Head of caudate nucleus (tissue), 42 donors: ENCODE data around the gene DUS1L.
A peak's percentile ranks its signal among the peaks of the same experiment; 100 is the strongest.

Source experiments
- DNase-seq, 42 donors: peaks; one replicate each; pipeline versions ENCODE4 v3.0.0 to v3.0.0-alpha.2; 2020 to 2021; ENCODE audit warnings: mixed read lengths in 7 of 42
- intact Hi-C: fragments of 100-400 bp; cut with DNase I; formaldehyde crosslinking; loops from one replicate; pipeline ENCODE4 v1.15.0; 2022

Gene DUS1L

DNA sequence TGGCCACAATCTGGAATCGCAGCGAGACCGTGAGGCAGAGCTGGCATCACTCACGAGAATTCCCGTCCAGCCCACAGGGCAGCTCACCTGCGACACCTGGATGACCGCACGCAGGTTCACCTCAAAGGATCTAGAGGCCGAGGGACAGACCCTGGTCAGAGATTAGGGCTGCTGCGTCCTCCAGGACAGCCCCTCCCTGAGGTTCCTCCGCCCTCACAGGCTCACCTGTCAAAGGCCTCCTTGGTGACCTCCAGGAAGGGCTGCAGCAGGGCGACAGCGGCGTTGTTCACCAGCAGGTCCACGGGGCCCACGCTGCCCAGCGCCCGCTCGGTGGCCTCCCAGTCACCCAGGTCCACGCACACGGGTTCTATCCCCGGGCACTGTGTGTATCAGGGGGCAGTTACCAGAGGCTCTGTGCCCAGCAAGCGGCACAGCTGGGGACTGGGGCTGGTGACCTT is 28.9 kb downstream of the DUS1L start:
- no peak for DNase-seq
- intact Hi-C loops = no loop called here

DNA sequence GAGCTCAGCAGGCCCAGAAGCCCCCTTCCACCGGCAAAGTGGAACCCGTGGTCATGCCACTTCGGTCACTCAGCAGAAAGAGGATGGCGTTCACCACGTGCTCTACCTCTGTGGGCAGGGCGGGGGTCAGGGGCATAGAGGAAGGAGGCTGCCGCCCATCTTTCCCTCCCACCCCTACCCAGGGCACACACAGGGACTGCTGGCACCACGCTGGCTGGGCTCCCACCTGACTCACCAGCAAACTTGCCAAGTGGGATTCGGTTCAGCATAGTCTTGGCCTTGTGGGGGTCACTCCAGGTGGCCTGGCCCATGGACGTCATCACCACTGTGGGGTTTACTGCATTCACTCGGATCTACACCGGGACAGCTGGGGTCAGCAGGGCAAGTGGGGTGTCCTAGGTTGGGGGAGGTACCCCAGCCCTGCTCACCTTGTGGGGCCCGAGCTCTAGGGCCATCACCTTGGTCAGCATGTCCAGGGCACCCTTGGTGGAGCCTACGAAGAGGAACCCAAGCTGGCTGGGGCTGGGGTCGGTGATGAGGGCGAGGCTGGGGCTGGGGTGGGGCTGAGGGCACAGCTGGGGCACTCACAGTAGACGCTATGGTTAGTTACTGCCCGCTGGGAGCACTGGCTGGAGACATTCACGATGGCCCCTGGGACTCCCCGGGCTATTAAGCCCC is 29.5 kb downstream of the DUS1L start:
- intact Hi-C loops = no loop called here
- no peak for DNase-seq

DNA sequence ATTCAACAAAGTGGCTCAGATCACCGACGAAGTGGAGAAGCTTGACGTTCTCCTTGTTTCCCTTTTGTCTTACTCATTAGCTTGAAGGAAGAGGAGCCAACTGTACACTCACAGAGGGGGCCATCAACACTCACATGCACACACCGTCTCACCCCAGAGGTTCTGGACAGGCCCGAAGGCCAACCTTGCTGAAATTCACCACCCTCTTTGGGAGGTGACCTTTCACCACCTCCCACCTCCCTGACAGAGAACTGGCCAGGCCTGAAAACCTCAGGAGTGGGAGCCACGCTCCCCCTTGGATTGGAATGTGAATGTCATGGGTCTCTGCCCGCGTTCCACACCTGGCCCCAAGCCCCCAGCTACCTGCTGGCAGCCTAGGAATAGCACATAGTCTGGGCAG is 30.1 kb downstream of the DUS1L start:
- no peak for DNase-seq
- intact Hi-C loops = no loop called here

DNA sequence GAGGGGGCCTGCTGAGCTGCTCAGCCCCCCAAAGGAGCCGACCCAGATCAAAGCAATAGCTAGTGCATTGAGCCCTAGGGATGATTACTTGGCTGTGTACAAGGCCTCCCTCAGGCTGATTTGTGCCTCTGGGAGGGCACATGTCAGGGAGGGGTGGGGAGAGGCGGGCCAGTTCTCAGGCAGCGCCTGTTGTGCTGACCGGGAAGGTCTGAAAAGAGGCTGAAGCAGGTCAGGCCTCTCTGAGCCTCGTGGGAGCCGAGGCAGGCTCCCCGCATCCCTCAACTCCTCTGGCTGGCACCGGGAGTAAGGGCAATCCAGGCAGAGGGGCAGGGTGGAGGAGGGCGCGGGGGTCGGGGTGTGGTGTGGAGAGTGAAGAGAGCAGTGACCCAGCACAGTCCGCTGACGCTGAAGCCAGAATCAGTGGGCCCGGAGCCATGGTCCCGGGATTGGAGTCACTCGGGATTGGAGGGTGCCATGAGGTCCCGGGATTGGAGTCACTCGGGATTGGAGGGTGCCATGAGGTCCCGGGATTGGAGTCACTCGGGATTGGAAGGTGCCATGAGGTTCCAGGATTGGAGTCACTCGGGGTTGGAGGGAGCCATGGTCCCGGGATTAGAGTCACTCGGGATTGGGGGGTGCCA is 31.1 kb downstream of the DUS1L start:
- intact Hi-C loops = no loop called here

DNA sequence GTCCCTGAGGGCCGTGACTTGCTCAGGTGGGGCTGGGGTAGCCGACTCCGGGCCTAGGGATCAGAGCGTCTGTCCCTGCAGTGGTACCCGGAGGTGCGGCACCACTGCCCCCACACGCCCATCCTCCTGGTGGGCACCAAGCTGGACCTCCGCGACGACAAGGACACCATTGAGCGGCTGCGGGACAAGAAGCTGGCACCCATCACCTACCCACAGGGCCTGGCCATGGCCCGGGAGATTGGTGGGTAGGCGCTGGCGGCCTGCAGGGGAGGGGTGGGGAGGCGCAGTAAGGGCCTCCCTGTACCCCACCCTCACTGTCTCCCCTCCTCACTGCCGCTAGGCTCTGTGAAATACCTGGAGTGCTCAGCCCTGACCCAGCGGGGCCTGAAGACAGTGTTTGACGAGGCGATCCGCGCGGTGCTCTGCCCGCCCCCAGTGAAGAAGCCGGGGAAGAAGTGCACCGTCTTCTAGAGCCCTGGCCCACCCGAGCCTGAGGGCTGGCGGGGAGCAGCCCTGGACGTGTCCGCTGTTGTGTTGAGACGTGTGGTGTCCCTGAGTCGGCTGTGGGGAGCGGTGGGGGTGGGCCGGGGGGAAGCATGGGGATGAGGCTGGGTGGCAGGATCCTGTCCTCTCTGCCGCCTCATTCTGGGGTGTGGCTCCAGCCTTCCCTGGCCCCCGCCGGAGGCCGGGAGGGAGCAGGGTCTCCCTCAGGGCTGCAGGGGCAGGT is 32.1 kb downstream of the DUS1L start:
- intact Hi-C loops = no loop called here
- DNase-seq = no peak

More for the DNA sequence above, 31.1 kb downstream of the DUS1L start:
- DNase-seq = no peak

DNA sequence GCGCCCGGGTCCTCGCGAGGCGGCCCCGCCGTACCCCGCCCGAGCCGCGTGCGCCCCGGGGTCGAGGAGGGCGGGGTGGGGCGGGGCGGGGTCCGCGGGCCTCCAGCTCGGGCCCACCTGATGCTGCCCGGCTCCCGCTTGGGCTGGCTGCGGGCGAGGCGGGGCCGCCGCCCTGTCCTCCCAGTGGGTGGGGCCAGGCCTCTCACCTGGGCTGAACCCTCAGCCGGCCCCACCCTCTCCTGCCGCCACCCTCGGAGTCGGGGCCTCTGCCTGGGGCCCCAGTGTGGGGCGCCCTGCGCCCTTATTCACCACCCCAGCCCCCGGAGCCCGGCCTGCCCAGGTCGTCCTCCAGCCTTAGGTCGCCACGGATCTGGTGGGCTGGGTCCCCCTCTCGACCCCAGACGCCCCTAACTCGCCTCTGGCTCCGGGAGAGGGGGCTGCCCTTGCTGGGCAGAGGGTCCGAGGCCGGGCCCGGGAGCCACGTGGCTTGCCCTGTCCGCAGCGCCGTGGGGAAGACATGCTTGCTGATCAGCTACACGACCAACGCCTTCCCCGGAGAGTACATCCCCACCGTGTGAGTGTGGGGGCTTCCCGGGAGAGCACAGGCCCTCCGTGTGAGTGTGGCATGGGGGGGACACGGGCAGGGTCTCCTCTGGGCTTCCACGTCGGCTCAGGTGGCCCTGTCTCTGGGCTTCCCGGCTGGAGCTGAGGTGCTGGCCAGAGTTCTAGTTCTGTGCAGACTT is 33.5 kb downstream of the DUS1L start:
- intact Hi-C loops = no loop called here
- DNase-seq = no peak

DNA sequence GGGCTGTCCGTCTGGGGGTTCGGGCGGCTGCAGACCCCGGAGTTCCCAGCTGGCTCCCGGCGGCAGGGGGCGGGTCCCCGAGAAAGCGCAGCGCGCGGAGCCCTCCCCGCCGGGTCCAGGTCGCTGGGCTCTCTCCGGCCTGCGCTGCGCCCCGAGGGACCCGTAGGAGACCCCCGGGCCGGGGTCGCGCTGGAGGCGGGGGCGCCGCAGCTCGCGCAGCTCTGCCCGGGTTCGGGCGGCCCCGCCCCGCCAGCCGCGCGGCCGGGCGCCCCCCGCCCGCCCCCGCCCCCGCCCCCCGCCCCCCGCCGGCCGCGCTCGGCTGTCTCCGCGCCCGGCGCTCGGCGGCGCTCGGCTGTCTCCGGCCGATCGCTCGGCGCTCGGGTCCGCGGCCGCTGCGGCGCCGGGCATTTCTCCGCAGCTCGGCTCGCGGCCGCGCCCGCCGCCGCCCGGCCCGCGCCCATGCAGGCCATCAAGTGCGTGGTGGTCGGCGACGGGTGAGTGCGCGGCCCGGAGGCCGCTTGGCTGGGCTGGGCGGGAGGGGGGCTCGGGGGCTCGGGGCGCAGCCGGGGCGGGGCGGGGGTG is 34.2 kb downstream of the DUS1L start, which contains the start of gene RAC3:
TSS of gene RAC3 (plus strand) at position 376 of the 582 bp plus-strand sequence. CDS start at position 460, 84 bp downstream.
- no peak for DNase-seq
- intact Hi-C loops = no loop called here

DNA sequence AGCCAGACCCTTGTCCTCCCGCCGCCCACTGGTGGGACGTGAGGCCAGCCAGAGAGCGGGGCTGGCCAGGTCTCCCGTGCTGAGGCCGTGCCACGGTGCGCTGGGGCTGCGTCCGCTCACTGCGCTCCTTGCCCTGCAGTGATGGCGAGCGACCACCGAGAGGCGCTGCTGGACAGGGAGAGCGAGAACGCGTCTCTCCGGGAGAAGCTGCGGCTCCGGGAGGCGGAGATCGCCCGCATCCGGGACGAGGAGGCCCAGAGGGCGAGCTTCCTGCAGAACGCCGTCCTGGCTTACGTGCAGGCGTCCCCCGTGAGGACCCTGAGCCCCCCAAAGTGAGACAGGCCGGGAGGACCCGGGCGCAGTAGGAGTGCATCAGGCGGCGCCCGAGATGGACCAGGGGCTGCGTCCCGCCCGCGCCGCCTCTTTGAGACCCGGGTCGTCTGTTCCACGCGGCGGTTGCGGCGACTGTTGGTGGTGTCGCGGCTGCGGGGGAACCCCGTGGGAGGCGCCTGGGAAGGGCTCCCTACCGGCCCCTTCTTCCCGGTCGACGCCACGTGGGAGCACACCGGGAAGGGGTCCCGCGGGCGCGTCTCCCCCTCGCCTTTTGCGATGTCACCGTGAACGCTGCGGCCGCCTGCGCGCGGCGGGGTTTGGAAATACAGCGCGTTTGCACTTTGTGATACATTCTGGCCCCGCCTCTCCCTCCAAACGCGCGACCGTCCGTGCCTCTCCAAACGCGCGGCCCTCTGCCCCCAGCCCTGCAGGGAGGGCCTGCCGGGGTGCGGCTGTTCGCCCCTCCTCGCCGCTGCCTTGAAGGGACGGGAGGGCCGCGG is 34.9 kb downstream of the DUS1L start:
- intact Hi-C loops = loop anchor here (1.0 kb wide), 1 partner anchor 124 kb away; no protein-coding TSS in a partner anchor
- peak; percentile 48 to 92 (median 84) for DNase-seq

DNA sequence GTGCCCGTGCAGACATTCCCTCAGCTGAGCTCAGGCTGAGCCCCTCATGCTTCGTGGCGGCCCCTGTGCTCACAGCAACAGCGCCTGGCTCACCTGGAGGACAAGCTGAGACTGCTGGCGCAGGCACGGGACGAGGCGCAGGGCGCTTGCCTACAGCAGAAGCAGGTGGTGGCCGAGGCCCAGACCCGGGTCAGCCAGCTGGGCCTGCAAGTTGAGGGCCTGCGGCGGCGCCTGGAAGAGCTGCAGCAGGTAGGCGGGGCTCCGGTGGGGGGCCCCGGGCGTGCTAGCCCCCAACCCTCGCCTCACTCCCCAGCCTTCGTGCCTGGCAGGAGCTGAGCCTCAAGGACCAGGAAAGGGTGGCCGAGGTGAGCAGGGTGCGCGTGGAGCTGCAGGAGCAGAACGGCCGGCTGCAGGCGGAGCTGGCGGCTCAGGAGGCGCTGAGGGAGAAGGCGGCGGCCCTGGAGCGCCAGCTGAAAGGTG is 35.6 kb downstream of the DUS1L start:
- intact Hi-C loops = loop anchor here (1.0 kb wide), 1 partner anchor 124 kb away; no protein-coding TSS in a partner anchor
- DNase-seq = peak in 1 of 42 donors; percentile 9

DNA sequence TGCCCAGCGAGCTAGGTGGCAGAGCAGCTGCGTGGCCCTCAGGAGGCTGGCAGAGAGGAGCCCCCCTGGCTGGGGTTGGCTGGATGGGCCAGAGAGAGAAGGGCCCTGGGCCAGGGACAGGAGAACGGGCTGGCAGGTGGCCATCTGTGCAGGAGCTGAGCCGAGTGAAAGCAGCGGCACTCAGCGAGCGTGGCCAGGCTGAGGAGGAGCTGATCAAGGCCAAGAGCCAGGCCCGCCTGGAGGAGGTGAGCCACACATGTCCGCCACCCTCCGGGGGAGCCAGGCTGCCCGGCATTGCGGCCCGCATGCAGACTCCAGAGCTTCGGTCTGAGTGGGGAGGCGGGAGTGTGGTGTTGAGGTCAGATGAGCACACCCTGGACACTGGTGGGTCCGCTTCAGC is 36.2 kb downstream of the DUS1L start:
- intact Hi-C loops = no loop called here
- DNase-seq = no peak

DNA sequence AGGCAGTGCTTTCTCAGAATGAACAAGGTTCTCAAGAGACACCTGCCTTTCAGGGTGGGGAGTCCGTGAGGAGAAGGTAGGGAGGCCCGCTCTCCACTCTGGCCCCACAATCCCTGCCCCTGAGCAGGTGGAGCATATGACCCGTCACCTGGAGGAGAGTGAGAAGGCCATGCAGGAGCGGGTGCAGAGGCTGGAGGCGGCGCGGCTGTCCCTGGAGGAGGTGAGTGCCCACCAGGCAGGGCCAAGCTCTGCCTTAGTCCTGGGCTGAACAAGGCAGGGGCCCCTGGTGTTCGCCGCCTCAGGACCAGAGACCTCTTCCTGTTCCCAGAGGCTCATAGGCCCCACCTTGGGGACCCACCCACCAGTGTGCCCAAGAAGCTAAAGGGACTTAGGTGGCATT is 36.6 kb downstream of the DUS1L start:
- intact Hi-C loops = no loop called here

DNA sequence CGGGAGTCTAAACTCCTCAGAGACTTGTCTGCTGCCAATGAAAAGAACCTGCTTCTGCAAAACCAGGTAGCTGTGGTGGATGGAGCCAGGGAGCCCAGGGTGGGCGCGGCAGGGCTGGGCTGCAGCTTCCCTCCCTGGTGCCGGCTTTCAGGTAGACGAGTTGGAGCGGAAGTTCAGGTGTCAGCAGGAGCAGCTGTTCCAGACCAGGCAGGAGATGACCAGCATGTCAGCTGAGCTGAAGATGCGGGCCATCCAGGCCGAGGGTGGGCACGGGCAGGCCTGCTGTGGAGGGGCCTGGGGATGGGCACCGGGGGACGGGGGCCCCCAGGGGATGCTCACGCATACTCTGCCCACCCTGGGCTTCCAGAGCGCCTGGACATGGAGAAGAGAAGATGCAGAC is 37.4 kb downstream of the DUS1L start:
- intact Hi-C loops = no loop called here
- DNase-seq = no peak

More for the DNA sequence above, 36.6 kb downstream of the DUS1L start:
- no peak for DNase-seq

DNA sequence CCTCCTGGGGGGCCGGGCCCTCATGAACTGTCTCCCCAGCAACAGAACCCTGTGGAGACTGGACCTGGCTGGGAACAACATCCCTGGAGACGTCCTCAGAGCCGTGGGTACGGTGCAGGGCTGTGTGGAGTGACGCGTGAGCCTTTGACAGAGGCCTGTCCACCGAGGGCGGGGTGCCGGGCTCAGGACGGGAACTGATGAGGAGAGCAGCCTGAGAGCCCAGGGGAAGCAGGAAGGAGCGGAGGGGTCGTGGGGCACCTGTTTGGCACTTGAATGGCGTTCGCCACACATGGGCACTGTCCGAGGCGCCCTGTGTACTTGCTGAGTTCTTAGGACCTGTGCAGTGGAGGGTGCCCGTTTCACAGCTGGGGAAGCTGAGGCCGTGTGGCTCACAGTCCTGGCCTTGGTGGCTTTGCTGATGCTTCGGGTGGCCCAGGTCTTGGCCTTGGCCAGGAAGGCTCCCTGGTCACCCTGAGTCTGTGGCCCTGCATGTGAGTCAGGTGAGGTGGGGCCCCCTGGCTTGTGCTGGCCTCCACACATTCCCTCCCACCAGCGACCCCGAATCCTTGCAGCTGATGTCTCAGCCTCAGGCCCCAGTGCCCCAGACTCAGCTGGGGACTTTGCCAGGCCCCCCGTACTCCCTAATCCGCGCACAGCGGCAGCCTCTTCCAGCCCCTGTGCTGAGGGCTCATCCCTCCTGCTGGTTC is 40.0 kb downstream of the DUS1L start:
- DNase-seq = no peak
- intact Hi-C loops = no loop called here

DNA sequence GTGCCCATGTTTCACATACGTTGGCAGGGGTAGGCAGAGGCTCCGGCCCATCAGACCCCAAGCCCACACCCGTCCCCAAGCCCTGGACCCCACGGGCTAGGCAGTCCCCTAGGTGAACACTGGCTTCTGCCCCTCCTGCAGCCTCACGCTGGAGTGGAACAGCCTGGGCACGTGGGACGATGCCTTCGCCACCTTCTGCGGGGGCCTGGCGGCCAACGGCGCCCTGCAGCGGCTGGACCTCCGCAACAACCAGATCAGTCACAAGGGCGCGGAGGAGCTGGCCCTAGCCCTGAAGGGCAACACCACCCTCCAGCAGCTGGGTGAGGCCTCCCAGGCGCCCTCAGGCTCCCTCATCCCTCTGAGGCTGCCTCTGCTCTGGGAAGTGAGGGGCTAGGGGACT is 40.7 kb downstream of the DUS1L start:
- intact Hi-C loops = loop anchor here (5.0 kb wide), 2 partner anchors 48 to 63 kb away; partner anchors contain the start of genes ASPSCR1 and NOTUM

DNA sequence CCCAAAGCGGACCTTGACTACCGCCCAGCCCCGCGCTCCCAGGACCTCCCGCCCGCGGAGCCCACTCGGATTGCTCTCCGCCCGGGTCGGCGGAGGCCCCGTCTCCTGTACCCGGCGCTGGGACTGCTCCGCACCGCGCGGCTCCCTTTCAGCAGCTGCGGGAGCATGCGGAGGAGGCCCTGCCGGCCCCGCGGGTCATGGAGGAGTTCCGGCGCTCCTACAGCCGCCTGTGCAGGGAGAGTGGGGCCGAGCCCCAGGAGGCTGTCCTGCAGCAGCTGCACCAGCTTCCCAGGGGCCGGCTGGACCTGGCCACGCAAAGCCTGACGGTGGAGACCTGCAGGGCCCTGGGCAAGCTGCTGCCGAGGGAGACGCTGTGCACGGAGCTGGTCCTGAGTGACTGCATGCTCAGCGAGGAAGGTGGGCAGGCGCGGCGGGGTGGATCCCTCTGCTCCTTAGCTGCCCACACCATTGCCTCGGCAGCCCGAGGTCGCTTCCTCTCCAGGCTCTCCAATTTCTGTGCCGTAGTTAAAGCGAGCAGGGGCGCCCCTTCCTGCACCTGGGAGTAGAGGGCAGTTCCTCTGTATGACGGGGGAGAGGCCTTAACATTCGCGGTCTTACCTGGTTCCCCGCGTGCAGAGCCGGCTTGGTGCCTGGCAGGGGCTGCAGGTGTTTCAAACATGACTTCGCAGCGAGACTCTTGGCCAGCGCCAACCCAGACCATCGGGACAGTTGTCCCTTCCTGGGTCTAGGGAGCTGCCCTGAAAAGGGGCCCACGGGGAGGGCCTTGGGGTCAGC is 42.0 kb downstream of the DUS1L start:
- intact Hi-C loops = loop anchor here (5.0 kb wide), 2 partner anchors 46 to 61 kb away; partner anchors contain the start of genes ASPSCR1 and NOTUM
- DNase-seq = peak in 20 of 42 donors; percentile 22 to 72 (median 42)

More for the DNA sequence above, 40.7 kb downstream of the DUS1L start:
- no peak for DNase-seq

DNA sequence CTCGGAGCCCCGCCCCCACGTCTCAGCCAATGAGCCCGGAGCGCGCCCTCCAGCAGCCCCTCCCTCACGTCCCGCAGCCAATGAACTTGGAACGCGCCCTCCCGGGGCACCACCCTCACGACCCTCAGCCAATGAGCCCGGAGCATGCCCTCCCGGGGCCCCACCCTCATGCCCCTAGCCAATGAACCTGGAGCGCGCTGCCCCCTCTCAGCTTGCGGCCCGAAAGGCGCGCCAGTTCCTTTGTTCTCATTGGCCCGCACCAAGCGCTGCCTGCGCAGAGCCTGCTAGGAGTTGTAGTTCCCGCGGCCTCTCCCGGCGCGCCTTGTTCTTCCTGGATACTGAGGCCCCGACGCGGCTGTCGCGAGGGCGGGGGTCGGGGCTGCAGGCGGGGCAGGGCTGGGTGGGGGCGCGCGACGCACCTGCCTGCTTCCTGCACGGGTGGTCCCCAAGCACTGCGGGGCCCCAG is 42.6 kb downstream of the DUS1L start, which contains the start of gene LRRC45:
TSS of gene LRRC45 (plus strand) at position 325 of the 466 bp plus-strand sequence. CDS start 339 bp downstream, outside the sequence.
- intact Hi-C loops = loop anchor here (5.0 kb wide), 2 partner anchors 46 to 61 kb away; partner anchors contain the start of genes ASPSCR1 and NOTUM
- DNase-seq = peak; percentile 99 to 100 (median 100)
